Raji (cell line): ENCODE results near the gene SEPTIN10.

Source experiments
- POLR2A ChIP-seq: IDR thresholded peaks from 2 replicates; pipeline ENCODE4 v1.6.1; 2011; ENCODE audit warnings: low read depth, low read length, control low read depth; ENCODE audit not compliant: insufficient read depth

The SEPTIN10 gene

GRCh38 chr2:109510136-109511028 is 103.4 kb downstream of the SEPTIN10 start:
- no peak for TF ChIP-seq POLR2A

- no peak for TF ChIP-seq POLR2A
These were observed 105.2 kb downstream of the SEPTIN10 start for GRCh38 chr2:109508556-109508955.

- TF ChIP-seq POLR2A: no peak
These were observed 105.9 kb downstream of the SEPTIN10 start for GRCh38 chr2:109507828-109508227.

- TF ChIP-seq POLR2A: no peak
These were observed 106.5 kb downstream of the SEPTIN10 start for GRCh38 chr2:109507217-109507616.

GRCh38 chr2:109503191-109503590 is 110.6 kb downstream of the SEPTIN10 start:
- no peak for TF ChIP-seq POLR2A

GRCh38 chr2:109501461-109501860 is 112.3 kb downstream of the SEPTIN10 start:
- TF ChIP-seq POLR2A: no peak

GRCh38 chr2:109500910-109501309 is 112.9 kb downstream of the SEPTIN10 start:
- no peak for TF ChIP-seq POLR2A

GRCh38 chr2:109499566-109499965 is 114.2 kb downstream of the SEPTIN10 start:
- no peak for TF ChIP-seq POLR2A

- no peak for TF ChIP-seq POLR2A
These were observed 114.9 kb downstream of the SEPTIN10 start for GRCh38 chr2:109498906-109499305.

- TF ChIP-seq POLR2A: no peak
These were observed 115.6 kb downstream of the SEPTIN10 start for GRCh38 chr2:109497911-109498870.

GRCh38 chr2:109497463-109497862 is 116.3 kb downstream of the SEPTIN10 start:
- TF ChIP-seq POLR2A: no peak

GRCh38 chr2:109494351-109494750 is 119.4 kb downstream of the SEPTIN10 start:
- no peak for TF ChIP-seq POLR2A

GRCh38 chr2:109493176-109493935 is 120.4 kb downstream of the SEPTIN10 start:
- no peak for TF ChIP-seq POLR2A
